Progenitor cell of endocrine pancreas (in vitro differentiated cells): ENCODE measurements around the gene MAFF. TPM values are rescaled to one million over a fixed set of nuclear protein-coding genes. Genes with fewer than 3 reads are reported as not detected.
"Not testable (repeated sequence)": the region's sequence is repeated elsewhere in the genome, so short reads cannot be mapped to it uniquely, and the experiment has no call there.

Source experiments
- DNase-seq: peaks from one replicate; pipeline ENCODE4 v3.0.0; 2021; ENCODE audit warnings: low spot score; ENCODE audit not compliant: unreplicated experiment
- H3K27ac Mint-ChIP-seq: 2 replicates; pipeline ENCODE4 v1.8.0; 2021; ENCODE audit warnings: mild to moderate bottlenecking, moderate library complexity, mixed read lengths
- H3K27me3 Mint-ChIP-seq: 2 replicates; pipeline ENCODE4 v1.8.0; 2021; ENCODE audit warnings: mixed read lengths
- H3K36me3 Mint-ChIP-seq: 2 replicates; pipeline ENCODE4 v1.8.0; 2022; ENCODE audit warnings: mixed read lengths; ENCODE audit not compliant: insufficient read depth
- H3K4me1 Mint-ChIP-seq: 2 replicates; pipeline ENCODE4 v1.8.0; 2021; ENCODE audit warnings: low read depth, mixed read lengths
- H3K4me3 Mint-ChIP-seq: 2 replicates; pipeline ENCODE4 v1.8.0; 2021; ENCODE audit warnings: low read depth, mild to moderate bottlenecking, moderate library complexity, mixed read lengths
- H3K9me3 Mint-ChIP-seq: 2 replicates; pipeline ENCODE4 v1.8.0; 2021; ENCODE audit warnings: low read depth, mixed read lengths
- CTCF ChIP-seq: fragments of 200-600 bp; sonication (generic); IDR thresholded peaks from one replicate; pipeline ENCODE4 v1.5.0; 2021; ENCODE audit warnings: antibody characterized with exemption, mild to moderate bottlenecking; ENCODE audit not compliant: unreplicated experiment
- total RNA-seq: library from RNA; stranded (reverse); gene quantifications from 2 replicates; pipeline ENCODE4 v1.2.1, GENCODE V29; 2021

Gene MAFF
- total RNA-seq, 1 donor from 2014 or later = 8.4 TPM

- H3K27ac Mint-ChIP-seq = no peak overlapping the region
- no peak for TF ChIP-seq CTCF
- no peak overlapping the region for H3K4me3 Mint-ChIP-seq
- H3K9me3 Mint-ChIP-seq = no peaks in the 10 kb centered on the region
- H3K36me3 Mint-ChIP-seq = no peaks in the 10 kb centered on the region
- no peak for DNase-seq
- no peaks in the 10 kb centered on the region for H3K27me3 Mint-ChIP-seq
- peaks cover 26% of the 10 kb centered on the region for H3K4me1 Mint-ChIP-seq
Measured at GRCh38 chr22:38175206-38176118, 26.3 kb upstream of the MAFF start.

- Mint-ChIP-seq H3K4me1 (peaks cover 32% of the 10 kb centered on the region), H3K4me3 (no peak overlapping the region), H3K9me3 (no peaks in the 10 kb centered on the region)
Measured at GRCh38 chr22:38176170-38176741, 25.5 kb upstream of the MAFF start.

DNA sequence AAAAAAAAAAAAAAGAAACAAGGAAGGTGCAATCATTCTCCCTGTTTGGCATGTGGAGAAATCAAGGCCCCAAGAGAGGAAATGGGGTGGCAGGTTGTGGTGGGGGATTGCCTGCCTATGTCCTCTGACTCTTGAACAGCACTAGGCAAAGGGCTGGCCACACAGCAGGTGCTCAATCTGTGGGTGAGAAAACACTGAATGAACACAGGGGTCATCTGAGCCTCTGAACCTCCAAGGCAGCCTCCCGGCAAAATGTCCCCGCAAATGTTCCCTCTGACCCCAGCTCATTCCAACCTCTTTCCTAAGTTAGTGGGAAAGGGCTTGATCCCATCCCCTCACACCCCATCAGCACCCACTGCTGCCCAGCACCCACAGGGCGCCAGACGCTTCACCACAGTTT, 24.8 kb upstream of the MAFF start:
- H3K4me3 Mint-ChIP-seq = no peak overlapping the region
- DNase-seq = no peak

More at GRCh38 chr22:38176170-38176741, 25.5 kb upstream of the MAFF start:
- DNase-seq = no peak
- H3K27me3 Mint-ChIP-seq = no peaks in the 10 kb centered on the region
- no peak for TF ChIP-seq CTCF
- H3K27ac Mint-ChIP-seq = no peak overlapping the region
- no peaks in the 10 kb centered on the region for H3K36me3 Mint-ChIP-seq

GRCh38 chr22:38177571-38177925, 24.2 kb upstream of the MAFF start:
- H3K27ac Mint-ChIP-seq = peak overlapping the region; percentile 91
- not testable (repeated sequence) for H3K27me3 Mint-ChIP-seq, H3K9me3 Mint-ChIP-seq, DNase-seq, H3K36me3 Mint-ChIP-seq, H3K4me3 Mint-ChIP-seq
- peaks cover 35% of the 10 kb centered on the region for H3K4me1 Mint-ChIP-seq

More for the DNA sequence above, 24.8 kb upstream of the MAFF start:
- Mint-ChIP-seq H3K27ac (no peak overlapping the region), H3K27me3 (no peaks in the 10 kb centered on the region), H3K36me3 (no peaks in the 10 kb centered on the region), H3K9me3 (no peaks in the 10 kb centered on the region), H3K4me1 (peaks cover 35% of the 10 kb centered on the region)
- TF ChIP-seq CTCF = no peak

DNA sequence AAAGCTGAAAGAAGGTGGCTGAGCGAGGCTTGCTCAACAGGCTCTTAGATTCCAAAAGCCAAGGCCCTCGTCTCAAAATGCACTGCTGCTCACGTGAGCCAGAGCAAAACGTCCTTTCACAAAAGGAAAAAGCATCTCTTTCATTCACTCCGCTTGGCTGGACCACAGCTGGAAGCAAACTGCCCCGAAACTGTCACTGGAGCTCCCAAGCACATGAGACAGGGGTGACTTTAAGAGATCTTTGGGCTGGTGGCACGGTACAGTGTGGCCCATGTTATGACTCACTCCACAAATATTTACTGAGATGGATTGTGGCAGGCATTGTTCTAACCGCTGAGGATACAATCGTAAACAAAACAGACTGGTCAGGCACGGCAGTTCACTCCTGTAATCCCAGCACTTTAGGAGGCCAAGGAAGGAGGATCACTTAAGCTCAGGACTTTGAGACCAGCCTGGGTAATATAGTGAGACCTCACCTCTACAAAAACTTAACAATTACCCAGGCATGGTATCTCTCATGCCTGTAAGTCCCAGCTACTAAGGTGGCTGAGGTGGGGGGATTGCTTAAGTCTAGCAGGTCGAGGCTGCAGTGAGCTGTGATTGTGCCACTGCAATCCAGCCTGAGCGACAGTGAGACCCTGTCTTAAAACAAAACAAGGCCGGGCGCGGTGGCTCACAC, 23.7 kb upstream of the MAFF start:
- DNase-seq = no peak
- Mint-ChIP-seq H3K9me3 (no peaks in the 10 kb centered on the region), H3K36me3 (no peaks in the 10 kb centered on the region), H3K4me1 (peaks cover 34% of the 10 kb centered on the region), H3K27ac (peak overlapping the region; percentile 91), H3K4me3 (no peak overlapping the region), H3K27me3 (no peaks in the 10 kb centered on the region)
- TF ChIP-seq CTCF = no peak

DNA sequence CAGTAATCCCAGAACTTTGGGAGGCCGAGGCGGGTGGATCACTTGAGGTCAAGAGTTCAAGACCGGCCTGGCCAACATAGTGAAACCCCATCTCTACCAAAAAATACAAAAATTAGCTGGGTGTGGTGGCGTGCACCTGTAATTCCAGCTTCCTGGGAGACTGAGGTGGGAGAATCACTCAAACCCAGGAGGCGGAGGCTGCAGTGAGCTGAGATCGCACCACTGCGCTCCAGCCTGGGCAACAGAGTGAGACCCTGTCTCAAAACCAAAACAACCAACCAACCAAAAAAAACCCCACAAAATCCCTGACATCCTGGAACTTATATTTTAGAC, 23.2 kb upstream of the MAFF start:
- not testable (repeated sequence) for H3K4me3 Mint-ChIP-seq, DNase-seq, H3K27ac Mint-ChIP-seq, H3K9me3 Mint-ChIP-seq, H3K27me3 Mint-ChIP-seq, H3K36me3 Mint-ChIP-seq
- H3K4me1 Mint-ChIP-seq = peaks cover 33% of the 10 kb centered on the region
